Sigmoid colon (tissue), 7 donors: Measurements from ENCODE around the gene MDFI. TPM values are rescaled to one million over a fixed set of nuclear protein-coding genes. Genes with fewer than 3 reads are reported as not detected.

Source experiments
- DNase-seq: peaks from one replicate; pipeline ENCODE4 v3.0.0-alpha.2; 2019
- H3K27ac ChIP-seq, 4 donors: fragments of 200-600 bp; sonication (generic); one replicate each; pipeline ENCODE4 v1.5.1; 2016 to 2019; ENCODE audit warnings: mild to moderate bottlenecking in 1 of 4
- H3K27me3 ChIP-seq, 3 donors: fragments of 200-600 bp; sonication (generic); one replicate each; pipeline ENCODE4 v1.5.1; 2019; ENCODE audit warnings: mild to moderate bottlenecking in 1 of 3
- H3K36me3 ChIP-seq, 4 donors: fragments of 200-600 bp; sonication (generic); one replicate each; pipeline ENCODE4 v1.5.1; 2016 to 2019
- H3K4me1 ChIP-seq, 4 donors: fragments of 200-600 bp; sonication (generic); one replicate each; pipeline ENCODE4 v1.5.1; 2017 to 2019
- H3K4me3 ChIP-seq, 4 donors: fragments of 200-600 bp; sonication (generic); one replicate each; pipeline ENCODE4 v1.5.1; 2017 to 2019; ENCODE audit warnings: mild to moderate bottlenecking in 2 of 4, moderate library complexity in 1 of 4
- H3K9me3 ChIP-seq, 4 donors: fragments of 200-600 bp in 3 of 4; sonication (generic) in 3 of 4; one replicate each; pipeline versions ENCODE4 v1.5.1 to v1.6.1; 2013 to 2019
- CTCF ChIP-seq, 4 experiments: fragments of 450-650 bp in 3 of 4; fragments of 200-600 bp in 1 of 4; IDR thresholded peaks; one replicate each; pipeline ENCODE4 v1.5.1; 2016 to 2019; ENCODE audit warnings: antibody characterized with exemption in 4 of 4, mild to moderate bottlenecking in 3 of 4, moderate library complexity in 2 of 4
- EP300 ChIP-seq, 4 donors: sonication (generic); formaldehyde crosslinking; IDR thresholded peaks; one replicate each; pipeline ENCODE4 v1.6.1; 2017; ENCODE audit warnings: antibody characterized with exemption in 4 of 4
- POLR2A ChIP-seq, 2 donors: fragments of 450-650 bp; IDR thresholded peaks; one replicate each; pipeline ENCODE4 v1.6.1; 2016; ENCODE audit warnings: antibody characterized with exemption in 2 of 2, mild to moderate bottlenecking in 2 of 2, moderate library complexity in 2 of 2
- POLR2AphosphoS5 ChIP-seq, 4 donors: sonication (generic); formaldehyde crosslinking; IDR thresholded peaks; one replicate each; pipeline ENCODE4 v1.6.1; 2017; ENCODE audit warnings: antibody characterized with exemption in 4 of 4
- WGBS, 2 donors: extraction: QIAGEN DNeasy Blood & Tissue Kit; methylation state at CpG; one replicate each; pipeline ENCODE4 v1.1.7; 2013; 5-methylcytosine and 5-hydroxymethylcytosine counted together
- intact Hi-C: fragments of 100-400 bp; cut with DNase I; formaldehyde crosslinking; loops from one replicate; pipeline ENCODE4 v1.15.1; 2023
- polyA plus RNA-seq, 3 donors: library from polyadenylated mRNA; stranded (reverse); fragments of 200-250 nt; gene quantifications; one replicate each; pipeline ENCODE4 v1.2.3, GENCODE V29; 2013
- total RNA-seq, 4 donors: library from RNA; depleted of rRNA; stranded (reverse); fragments of >200 nt; gene quantifications; one replicate each; pipeline ENCODE4 v1.1.0, GENCODE V29; 2016
- donor health status: healthy with polysubstance abuse.
- donor health status: Bipolar disorder and iron deficiency.
- donor health status: healthy.

Gene MDFI
- total and polyA plus RNA-seq, 7 donors = 0.69 to 8.6 (median 4.6) TPM

- 74 to 82% methylated on average over 13 of the region's 13 CpGs for WGBS, 2 donors
- no peaks in the 10 kb centered on the region for H3K4me1 ChIP-seq
- H3K9me3 ChIP-seq = no peaks in the 10 kb centered on the region
- H3K4me3 ChIP-seq = no peak overlapping the region
- H3K27me3 ChIP-seq = peaks cover 0 to 4% (median 0%) of the 10 kb centered on the region in 3 donors
- intact Hi-C loops = no loop called here
- no peak overlapping the region for H3K27ac ChIP-seq
- H3K36me3 ChIP-seq = no peaks in the 10 kb centered on the region
- DNase-seq = no peak
- no peak for TF ChIP-seq POLR2A (IDR thresholded peaks at IDR 0.05)
- no peak for TF ChIP-seq CTCF (IDR thresholded peaks at IDR 0.05)
- TF ChIP-seq POLR2AphosphoS5 (IDR thresholded peaks at IDR 0.05) = no peak
- no peak for TF ChIP-seq EP300 (IDR thresholded peaks at IDR 0.05)
Observed at GRCh38 chr6:41658636-41659035, 20.4 kb downstream of the MDFI start.

GRCh38 chr6:41659935-41660334, 21.7 kb downstream of the MDFI start:
- no peak for TF ChIP-seq CTCF (IDR thresholded peaks at IDR 0.05)
- TF ChIP-seq POLR2AphosphoS5 (IDR thresholded peaks at IDR 0.05) = no peak
- no peak for TF ChIP-seq POLR2A (IDR thresholded peaks at IDR 0.05)
- TF ChIP-seq EP300 (IDR thresholded peaks at IDR 0.05) = no peak
- no peaks in the 10 kb centered on the region for H3K9me3 ChIP-seq
- WGBS, 2 donors = 21 to 45% methylated on average over 7 of the region's 7 CpGs
- H3K36me3 ChIP-seq = no peaks in the 10 kb centered on the region
- no peak overlapping the region for H3K27ac ChIP-seq
- H3K4me3 ChIP-seq = no peak overlapping the region
- no peak for DNase-seq
- H3K4me1 ChIP-seq = no peaks in the 10 kb centered on the region
- intact Hi-C loops = no loop called here
- no peaks in the 10 kb centered on the region for H3K27me3 ChIP-seq

- no peak for DNase-seq
- Histone ChIP-seq H3K36me3 (no peaks in the 10 kb centered on the region), H3K9me3 (no peaks in the 10 kb centered on the region), H3K27ac (no peak overlapping the region), H3K4me3 (no peak overlapping the region), H3K27me3 (no peaks in the 10 kb centered on the region), H3K4me1 (no peaks in the 10 kb centered on the region)
- intact Hi-C loops = no loop called here
- 78 to 81% methylated on average over 5 of the region's 5 CpGs for WGBS, 2 donors
- no peak for TF ChIP-seq POLR2A (IDR thresholded peaks at IDR 0.05)
- no peak for TF ChIP-seq EP300 (IDR thresholded peaks at IDR 0.05)
- TF ChIP-seq CTCF (IDR thresholded peaks at IDR 0.05) = no peak
- no peak for TF ChIP-seq POLR2AphosphoS5 (IDR thresholded peaks at IDR 0.05)
Observed at GRCh38 chr6:41663568-41663967, 25.3 kb downstream of the MDFI start.

GRCh38 chr6:41664271-41664670, 26.0 kb downstream of the MDFI start:
- Histone ChIP-seq H3K27ac (no peak overlapping the region), H3K4me1 (no peaks in the 10 kb centered on the region), H3K4me3 (no peak overlapping the region), H3K27me3 (no peaks in the 10 kb centered on the region), H3K9me3 (no peaks in the 10 kb centered on the region), H3K36me3 (no peaks in the 10 kb centered on the region)
- intact Hi-C loops = no loop called here
- TF ChIP-seq CTCF (IDR thresholded peaks at IDR 0.05) (no peak), POLR2AphosphoS5 (IDR thresholded peaks at IDR 0.05) (no peak), POLR2A (IDR thresholded peaks at IDR 0.05) (no peak), EP300 (IDR thresholded peaks at IDR 0.05) (no peak)
- DNase-seq = no peak
- 84 to 91% methylated on average over 5 of the region's 5 CpGs for WGBS, 2 donors

GRCh38 chr6:41667195-41667594, 28.9 kb downstream of the MDFI start:
- Histone ChIP-seq H3K9me3 (no peaks in the 10 kb centered on the region), H3K27me3 (no peaks in the 10 kb centered on the region), H3K27ac (no peak overlapping the region), H3K36me3 (no peaks in the 10 kb centered on the region), H3K4me3 (no peak overlapping the region), H3K4me1 (no peaks in the 10 kb centered on the region)
- no peak for DNase-seq
- intact Hi-C loops = no loop called here
- TF ChIP-seq CTCF (IDR thresholded peaks at IDR 0.05) (no peak), EP300 (IDR thresholded peaks at IDR 0.05) (no peak), POLR2A (IDR thresholded peaks at IDR 0.05) (no peak), POLR2AphosphoS5 (IDR thresholded peaks at IDR 0.05) (no peak)
- WGBS, 2 donors = 96 to 98% methylated on average over 1 of the region's 1 CpG
